Neural progenitor cell (in vitro differentiated cells): Measurements from ENCODE around the gene MYO3A. TPM values are rescaled to one million over a fixed set of nuclear protein-coding genes. Genes with fewer than 3 reads are reported as not detected.

Experiments used
- DNase-seq: peaks from one replicate; pipeline ENCODE4 v3.0.0-alpha.2; 2016; ENCODE audit warnings: low spot score
- H2AFZ ChIP-seq: fragments of 200-600 bp; sonication (generic); replicated peaks from 2 replicates; pipeline ENCODE4 v1.6.1; 2016; ENCODE audit warnings: antibody characterized with exemption
- H3F3A ChIP-seq: fragments of 200-600 bp; sonication (generic); 2 replicates; pipeline ENCODE4 v1.6.1; 2016; ENCODE audit warnings: antibody characterized with exemption, low read depth
- H3K27ac ChIP-seq: fragments of 200-600 bp; sonication (generic); 2 replicates; pipeline ENCODE4 v1.5.1; 2016; ENCODE audit warnings: mild to moderate bottlenecking
- H3K27me3 ChIP-seq: fragments of 200-600 bp; sonication (generic); 2 replicates; pipeline ENCODE4 v1.6.1; 2016; ENCODE audit warnings: mild to moderate bottlenecking, moderate library complexity
- H3K36me3 ChIP-seq: fragments of 200-600 bp; sonication (generic); 2 replicates; pipeline ENCODE4 v1.5.1; 2016
- H3K4me1 ChIP-seq: fragments of 200-600 bp; sonication (generic); 2 replicates; pipeline ENCODE4 v1.6.1; 2016; ENCODE audit warnings: mixed run types
- H3K4me2 ChIP-seq: fragments of 200-600 bp; sonication (generic); 2 replicates; pipeline ENCODE4 v1.6.1; 2016
- H3K4me3 ChIP-seq: fragments of 200-600 bp; sonication (generic); 2 replicates; pipeline ENCODE4 v1.5.1; 2016
- H3K79me2 ChIP-seq: fragments of 200-600 bp; sonication (generic); 2 replicates; pipeline ENCODE4 v1.6.1; 2016; ENCODE audit warnings: low read depth
- H3K9ac ChIP-seq: fragments of 200-600 bp; sonication (generic); 2 replicates; pipeline ENCODE4 v1.6.1; 2016
- H3K9me3 ChIP-seq: fragments of 200-600 bp; sonication (generic); 2 replicates; pipeline ENCODE4 v1.5.1; 2016; ENCODE audit warnings: low read depth
- H4K20me1 ChIP-seq: fragments of 200-600 bp; sonication (generic); 2 replicates; pipeline ENCODE4 v1.6.1; 2016; ENCODE audit warnings: low read depth
- H3K27ac Mint-ChIP-seq: 3 replicates; pipeline ENCODE4 v1.8.0; 2021; ENCODE audit warnings: mixed read lengths
- H3K27me3 Mint-ChIP-seq: 2 replicates; pipeline ENCODE4 v1.8.0; 2022; ENCODE audit warnings: low read depth, mild to moderate bottlenecking, inconsistent platforms, moderate library complexity, mixed read lengths; ENCODE audit not compliant: insufficient read depth
- H3K36me3 Mint-ChIP-seq: 3 replicates; pipeline ENCODE4 v1.8.0; 2021; ENCODE audit warnings: mixed read lengths
- H3K4me1 Mint-ChIP-seq: 3 replicates; pipeline ENCODE4 v1.8.0; 2021; ENCODE audit warnings: mixed read lengths
- H3K4me3 Mint-ChIP-seq: 3 replicates; pipeline ENCODE4 v1.8.0; 2021; ENCODE audit warnings: mild to moderate bottlenecking, moderate library complexity, mixed read lengths
- H3K9me3 Mint-ChIP-seq: 3 replicates; pipeline ENCODE4 v1.8.0; 2020; ENCODE audit warnings: mixed read lengths
- EZH2 ChIP-seq: fragments of 200-600 bp; sonication (generic); IDR thresholded peaks from 2 replicates; pipeline ENCODE4 v1.6.1; 2017; ENCODE audit warnings: antibody characterized with exemption, mild to moderate bottlenecking, moderate library complexity
- EZH2phosphoT487 ChIP-seq: fragments of 200-600 bp; sonication (generic); IDR thresholded peaks from 2 replicates; pipeline ENCODE4 v1.6.1; 2017; ENCODE audit warnings: antibody characterized with exemption
- total RNA-seq: library from RNA; depleted of rRNA; stranded (reverse); fragments of >200 nt; gene quantifications from 2 replicates; pipeline ENCODE4 v1.2.3, GENCODE V29; 2015; ENCODE audit warnings: low replicate concordance
- TF ChIP-seq, protein P1 (sequence below): fragments of 200-600 bp; sonication (generic); IDR thresholded peaks from 2 replicates; pipeline ENCODE4 v1.5.1; 2017; ENCODE audit warnings: antibody characterized with exemption, mild to moderate bottlenecking

Gene MYO3A
- total RNA-seq, 1 donor from 2014 or later = 0.09 TPM

DNA sequence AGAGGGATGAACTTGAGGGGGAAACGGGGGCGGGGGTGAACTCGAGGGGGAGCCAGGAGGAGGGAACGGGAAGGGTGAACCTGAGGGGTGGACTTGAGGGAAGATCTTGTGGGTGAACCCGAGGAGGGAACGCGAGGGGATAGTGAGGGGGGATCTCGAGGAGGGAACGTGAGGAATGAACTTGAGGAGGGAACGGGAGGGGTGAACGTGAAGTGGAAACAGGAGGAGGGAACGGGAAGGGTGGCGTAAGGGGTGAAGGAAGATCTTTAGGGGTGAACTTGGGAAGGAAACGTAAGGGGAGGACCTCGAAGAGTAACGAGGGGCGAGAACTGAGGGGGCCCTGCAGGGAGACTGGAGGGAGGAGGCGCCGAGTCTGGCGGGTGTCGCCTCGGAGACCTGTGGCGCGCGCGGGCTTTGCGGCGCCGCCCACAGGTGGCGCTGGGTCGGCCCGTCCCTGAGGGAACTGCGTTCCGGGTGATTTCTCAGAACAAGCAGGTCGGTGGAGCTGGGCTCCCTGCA is 651 bp downstream of the MYO3A start:
- H3K36me3 Mint-ChIP-seq = no peaks in the 10 kb centered on the region
- H3K4me3 Mint-ChIP-seq = peak overlapping the region; percentile 96
- peaks cover 4% of the 10 kb centered on the region for H3K27me3 Mint-ChIP-seq
- H3K27ac ChIP-seq = no peak overlapping the region
- H3F3A ChIP-seq = no peaks in the 10 kb centered on the region
- peak overlapping the region; percentile 89 for H3K4me2 ChIP-seq
- peaks cover 40% of the 10 kb centered on the region for H3K27me3 ChIP-seq
- no peaks in the 10 kb centered on the region for H3K79me2 ChIP-seq
- peak overlapping the region; percentile 96 for H2AFZ ChIP-seq
- H3K9me3 ChIP-seq = no peaks in the 10 kb centered on the region
- H3K4me3 ChIP-seq = peak overlapping the region; percentile 56
- H3K27ac Mint-ChIP-seq = peak overlapping the region; percentile 94
- TF ChIP-seq EZH2phosphoT487 (no peak), EZH2 (peak; percentile 43)
- TF ChIP-seq, protein P1, sequence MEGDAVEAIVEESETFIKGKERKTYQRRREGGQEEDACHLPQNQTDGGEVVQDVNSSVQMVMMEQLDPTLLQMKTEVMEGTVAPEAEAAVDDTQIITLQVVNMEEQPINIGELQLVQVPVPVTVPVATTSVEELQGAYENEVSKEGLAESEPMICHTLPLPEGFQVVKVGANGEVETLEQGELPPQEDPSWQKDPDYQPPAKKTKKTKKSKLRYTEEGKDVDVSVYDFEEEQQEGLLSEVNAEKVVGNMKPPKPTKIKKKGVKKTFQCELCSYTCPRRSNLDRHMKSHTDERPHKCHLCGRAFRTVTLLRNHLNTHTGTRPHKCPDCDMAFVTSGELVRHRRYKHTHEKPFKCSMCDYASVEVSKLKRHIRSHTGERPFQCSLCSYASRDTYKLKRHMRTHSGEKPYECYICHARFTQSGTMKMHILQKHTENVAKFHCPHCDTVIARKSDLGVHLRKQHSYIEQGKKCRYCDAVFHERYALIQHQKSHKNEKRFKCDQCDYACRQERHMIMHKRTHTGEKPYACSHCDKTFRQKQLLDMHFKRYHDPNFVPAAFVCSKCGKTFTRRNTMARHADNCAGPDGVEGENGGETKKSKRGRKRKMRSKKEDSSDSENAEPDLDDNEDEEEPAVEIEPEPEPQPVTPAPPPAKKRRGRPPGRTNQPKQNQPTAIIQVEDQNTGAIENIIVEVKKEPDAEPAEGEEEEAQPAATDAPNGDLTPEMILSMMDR = peak; percentile 66
- H4K20me1 ChIP-seq = peaks cover 5% of the 10 kb centered on the region
- H3K9ac ChIP-seq = no peak overlapping the region
- DNase-seq = peak; percentile 71
- no peaks in the 10 kb centered on the region for H3K9me3 Mint-ChIP-seq
- H3K4me1 Mint-ChIP-seq = peaks cover 12% of the 10 kb centered on the region
- no peaks in the 10 kb centered on the region for H3K36me3 ChIP-seq
- H3K4me1 ChIP-seq = no peaks in the 10 kb centered on the region

DNA sequence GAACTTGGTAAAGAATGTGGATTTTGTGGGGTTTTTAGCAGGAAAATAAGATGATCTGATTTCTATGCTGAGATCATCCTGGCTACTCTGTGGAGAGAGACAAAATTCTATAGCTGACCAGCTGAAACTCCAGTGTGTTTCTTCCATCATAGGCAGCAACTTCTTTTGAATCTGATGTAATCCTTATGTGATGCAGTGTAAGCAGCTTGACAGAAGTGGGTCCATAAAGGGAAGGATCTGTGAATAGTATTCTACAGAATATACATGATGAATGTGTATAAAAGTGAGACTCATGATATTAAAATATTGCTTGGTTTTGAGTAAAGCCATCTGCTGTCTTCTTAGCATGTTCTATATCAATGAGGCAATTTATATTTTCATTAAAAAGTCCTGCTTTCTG is 4.4 kb downstream of the MYO3A start:
- no peaks in the 10 kb centered on the region for H3K9me3 ChIP-seq
- Mint-ChIP-seq H3K4me1 (peaks cover 10% of the 10 kb centered on the region), H3K36me3 (no peaks in the 10 kb centered on the region), H3K9me3 (no peaks in the 10 kb centered on the region), H3K4me3 (no peak overlapping the region), H3K27ac (no peak overlapping the region), H3K27me3 (peaks cover 1% of the 10 kb centered on the region)
- H3K27ac ChIP-seq = no peak overlapping the region
- H3K4me1 ChIP-seq = no peaks in the 10 kb centered on the region
- H3F3A ChIP-seq = no peaks in the 10 kb centered on the region
- H3K4me2 ChIP-seq = no peak overlapping the region
- H3K4me3 ChIP-seq = no peak overlapping the region
- no peak for DNase-seq
- no peak overlapping the region for H2AFZ ChIP-seq
- peaks cover 5% of the 10 kb centered on the region for H4K20me1 ChIP-seq
- H3K9ac ChIP-seq = no peak overlapping the region
- TF ChIP-seq, protein P1 = no peak
- TF ChIP-seq EZH2phosphoT487 = no peak
- TF ChIP-seq EZH2 = no peak
- H3K27me3 ChIP-seq = peaks cover 28% of the 10 kb centered on the region
- H3K36me3 ChIP-seq = no peaks in the 10 kb centered on the region
- H3K79me2 ChIP-seq = no peaks in the 10 kb centered on the region

DNA sequence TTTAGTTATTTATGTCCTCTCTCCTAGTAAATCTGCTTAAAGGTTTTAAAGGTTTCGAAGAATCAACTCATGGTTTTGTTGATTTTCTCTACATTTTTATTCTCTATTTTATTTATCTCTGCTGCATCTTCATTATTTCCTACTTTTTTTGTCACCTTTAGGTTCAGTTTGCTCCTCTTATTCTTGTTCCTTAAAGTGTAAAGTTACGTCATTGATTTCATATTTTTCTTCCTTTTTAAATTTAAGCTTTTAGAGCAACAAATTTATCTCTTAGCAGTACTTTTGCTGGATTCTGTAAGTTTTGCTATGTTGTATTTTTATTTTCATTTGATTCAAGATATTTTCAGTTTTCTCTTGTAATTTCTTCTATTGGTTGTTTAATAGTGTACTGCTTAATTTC is 10.7 kb downstream of the MYO3A start:
- TF ChIP-seq EZH2 = no peak
- TF ChIP-seq, protein P1 = no peak
- TF ChIP-seq EZH2phosphoT487 = no peak
- Mint-ChIP-seq H3K4me1 (no peaks in the 10 kb centered on the region), H3K27me3 (peaks cover 2% of the 10 kb centered on the region), H3K9me3 (peaks cover 15% of the 10 kb centered on the region), H3K36me3 (peaks cover 3% of the 10 kb centered on the region), H3K27ac (no peak overlapping the region), H3K4me3 (no peak overlapping the region)
- H3K4me2 ChIP-seq = no peak overlapping the region
- H3K4me1 ChIP-seq = no peaks in the 10 kb centered on the region
- H3K27ac ChIP-seq = no peak overlapping the region
- H3F3A ChIP-seq = no peaks in the 10 kb centered on the region
- no peaks in the 10 kb centered on the region for H3K36me3 ChIP-seq
- H2AFZ ChIP-seq = no peak overlapping the region
- H3K4me3 ChIP-seq = no peak overlapping the region
- no peaks in the 10 kb centered on the region for H3K79me2 ChIP-seq
- no peak overlapping the region for H3K9ac ChIP-seq
- no peaks in the 10 kb centered on the region for H4K20me1 ChIP-seq
- H3K9me3 ChIP-seq = peaks cover 6% of the 10 kb centered on the region
- H3K27me3 ChIP-seq = no peaks in the 10 kb centered on the region
- DNase-seq = no peak
